Right lung (tissue), 5 donors: ENCODE results near the gene ELSPBP1. TPM values are rescaled to one million over a fixed set of nuclear protein-coding genes. Genes with fewer than 3 reads are reported as not detected.
"Not testable (repeated sequence)": the region's sequence is repeated elsewhere in the genome, so short reads cannot be mapped to it uniquely, and the experiment has no call there.

Experiments used
- DNase-seq, 2 donors: peaks; one replicate each; pipeline ENCODE4 v3.0.0-alpha.2; 2013
- polyA plus RNA-seq, 5 donors: library from polyadenylated mRNA; unstranded; fragments of 120-200 nt; gene quantifications; one replicate each; pipeline versions ENCODE4 v1.2.1 to v1.2.3, GENCODE V29; 2013; ENCODE audit warnings: inconsistent platforms in 1 of 5, low replicate concordance in 1 of 5; ENCODE audit not compliant: insufficient read length in 5 of 5, insufficient read depth in 1 of 5

The ELSPBP1 gene
- polyA plus RNA-seq, 5 donors, result not detected

DNA sequence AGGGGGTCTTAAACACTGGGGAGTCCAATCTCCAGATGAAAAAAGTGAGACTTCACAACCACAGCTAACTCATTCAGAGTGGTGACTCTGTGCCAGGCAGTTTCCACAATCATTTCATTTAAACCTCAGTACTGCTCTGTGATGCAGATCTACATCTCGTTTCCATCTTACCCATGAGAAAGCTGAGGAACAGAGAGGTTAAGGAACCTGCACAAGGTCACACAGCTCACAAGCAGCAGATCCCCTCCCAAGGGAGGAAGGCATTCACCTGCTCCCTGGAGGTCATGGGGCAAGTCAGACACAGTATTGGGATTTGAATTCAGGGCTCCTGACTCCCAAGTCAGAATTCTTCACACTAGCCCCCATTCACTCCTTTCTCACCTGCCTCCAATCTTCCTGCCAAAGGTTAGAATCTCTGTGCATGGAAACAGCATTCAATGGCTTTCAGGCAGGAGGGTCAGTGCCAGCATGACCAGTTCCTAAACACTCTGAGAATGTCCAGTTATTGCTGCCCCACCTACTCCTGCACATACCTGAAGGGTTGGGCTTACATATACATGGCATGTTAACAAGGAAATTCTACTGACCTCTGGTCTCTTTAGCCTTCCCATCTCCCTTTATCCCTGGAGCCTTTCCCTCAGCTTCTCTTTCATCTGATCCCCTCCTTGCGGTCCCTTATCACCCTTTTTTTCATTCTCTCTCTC is 47.6 kb downstream of the ELSPBP1 start:
- no peak for DNase-seq

DNA sequence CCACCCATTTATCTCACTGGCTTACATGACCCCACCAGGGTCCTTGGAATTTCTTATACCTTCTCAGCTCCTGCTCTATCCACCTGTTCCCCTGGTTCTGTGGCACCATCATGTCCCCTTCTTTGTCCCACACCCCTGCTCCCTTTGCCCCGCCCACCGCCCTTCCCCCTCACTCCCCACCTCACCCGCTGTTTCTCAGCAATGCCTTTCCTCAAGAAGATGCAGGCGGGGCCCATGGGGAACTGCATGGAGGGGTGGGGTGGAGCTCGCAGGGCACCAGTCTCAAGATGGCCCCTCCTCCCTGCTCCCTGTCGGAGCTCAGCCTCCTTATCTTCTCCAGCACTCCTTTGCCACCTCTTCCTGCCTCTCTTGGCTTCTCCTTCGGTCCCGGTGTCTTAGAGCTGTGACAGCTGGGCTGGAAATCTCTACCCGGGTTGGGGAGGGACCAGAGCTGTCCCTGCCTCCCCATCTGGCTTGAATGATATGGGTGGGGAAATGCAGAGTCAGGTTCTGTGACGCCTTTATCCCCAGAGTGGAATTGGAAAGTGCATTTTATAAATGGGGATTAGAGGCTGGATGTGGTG is 49.3 kb downstream of the ELSPBP1 start, which contains the start of gene CABP5:
CABP5 (minus strand) TSS at position 405 of the 584 bp plus-strand sequence; CDS start at position 248, 157 bp downstream.
- no peak for DNase-seq

DNA sequence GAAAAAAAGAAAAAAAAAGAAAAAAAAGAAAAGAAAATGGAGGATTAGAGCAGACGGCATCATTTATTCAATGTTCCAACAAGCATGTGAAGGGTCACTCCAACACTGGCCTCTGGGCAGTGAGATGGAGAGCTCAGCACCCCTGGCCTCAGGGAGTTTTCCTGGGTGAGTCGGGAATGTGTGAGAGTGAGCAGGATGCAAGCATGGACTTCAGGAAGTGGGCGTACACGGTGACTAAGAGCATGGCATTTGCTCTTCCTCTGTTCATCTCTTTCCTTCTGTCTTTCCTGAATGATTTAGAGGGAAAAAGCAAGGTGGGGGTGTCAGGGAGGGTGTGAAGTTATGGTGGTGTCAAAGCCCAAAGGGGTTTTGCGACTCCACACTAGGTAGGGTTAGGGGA is 50.1 kb downstream of the ELSPBP1 start:
- no peak for DNase-seq

DNA sequence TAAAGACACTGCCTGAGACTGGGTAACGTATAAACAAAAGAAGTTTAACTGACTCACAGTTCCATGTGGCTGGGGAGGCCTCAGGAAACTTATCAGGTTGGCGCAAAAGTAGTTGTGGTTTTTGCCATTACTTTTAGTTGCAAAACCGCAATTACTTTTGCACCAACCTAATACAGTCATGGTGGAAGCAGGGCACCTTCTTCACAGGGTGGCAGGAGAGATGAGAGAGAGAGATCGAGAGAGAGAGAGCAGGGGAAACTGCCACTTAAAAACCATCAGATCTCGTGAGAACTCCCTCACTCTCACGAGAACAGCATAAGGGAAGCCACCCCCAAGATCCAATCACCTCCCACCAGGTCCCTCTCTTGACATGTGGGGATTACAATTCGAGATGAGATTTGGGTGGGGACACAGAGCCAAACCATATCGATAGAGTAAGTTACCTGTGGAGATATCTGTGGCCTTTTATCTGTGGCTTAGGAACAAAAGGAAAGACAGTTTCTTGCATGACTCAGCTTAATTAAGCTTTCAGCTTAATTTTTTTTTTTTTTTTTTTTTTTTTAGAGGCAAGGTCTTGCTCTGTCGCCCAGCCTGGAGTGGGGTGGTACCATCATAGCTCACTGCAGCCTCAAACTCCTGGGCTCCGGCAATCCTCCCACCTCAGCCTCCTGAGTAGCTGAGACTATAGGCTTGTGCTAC is 57.1 kb downstream of the ELSPBP1 start:
- no peak for DNase-seq

DNA sequence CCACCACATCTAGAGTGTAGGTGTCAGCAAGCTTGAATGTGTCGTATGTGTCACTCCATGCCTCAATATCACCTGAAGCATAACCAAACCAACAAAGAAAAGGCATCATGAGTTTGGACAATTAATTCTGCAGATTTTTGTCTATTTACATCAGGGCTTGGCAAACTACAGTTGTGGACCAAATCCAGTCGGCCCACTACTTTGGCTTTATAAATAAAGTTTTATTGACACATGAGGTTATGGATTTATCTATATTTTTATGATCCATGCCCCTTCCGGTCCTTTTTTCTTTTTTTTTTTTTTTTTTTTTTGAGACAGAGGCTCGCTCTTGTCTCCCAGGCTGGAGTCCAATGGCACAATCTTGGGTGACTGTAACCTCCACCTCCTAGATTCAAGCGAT is 58.6 kb downstream of the ELSPBP1 start:
- DNase-seq, result no peak

DNA sequence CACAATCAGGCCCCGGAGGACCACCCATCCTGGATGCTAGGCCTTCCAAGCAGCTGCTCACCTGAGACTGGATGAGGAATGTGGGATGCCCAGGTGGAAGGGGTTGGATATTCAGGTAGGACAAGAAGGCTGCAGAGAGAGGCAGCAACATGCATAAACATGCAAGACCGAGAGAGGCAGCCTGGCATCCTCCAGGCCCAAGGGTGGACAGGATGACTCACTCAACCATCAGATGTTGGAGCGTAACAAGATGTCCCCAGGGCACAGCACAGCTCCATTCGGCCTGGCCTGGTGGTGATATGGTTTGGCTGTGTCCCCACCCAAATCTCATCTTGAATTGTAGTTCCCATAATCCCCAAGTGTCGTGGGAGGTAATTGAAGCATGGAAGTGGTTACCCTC is 59.4 kb downstream of the ELSPBP1 start:
- no peak for DNase-seq

DNA sequence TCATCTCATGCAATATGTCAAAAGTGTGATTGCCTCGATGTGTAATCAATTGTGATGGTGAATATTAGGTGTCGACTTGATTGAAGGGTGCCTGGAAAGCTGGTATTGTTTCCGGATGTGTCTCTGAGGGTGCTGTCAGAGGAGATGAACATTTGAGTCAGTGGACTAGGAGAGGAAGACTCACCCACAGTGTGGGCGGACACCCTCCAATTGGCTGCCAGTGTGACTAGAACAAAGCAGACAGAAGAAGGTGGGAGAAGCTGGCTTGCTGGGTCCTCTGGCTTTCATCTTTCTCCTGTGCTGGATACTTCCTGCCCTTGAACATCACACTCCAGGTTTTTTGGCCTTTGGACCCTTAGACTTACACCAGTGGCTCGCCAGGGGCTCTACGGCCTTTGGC is 64.9 kb downstream of the ELSPBP1 start:
- no peak for DNase-seq

DNA sequence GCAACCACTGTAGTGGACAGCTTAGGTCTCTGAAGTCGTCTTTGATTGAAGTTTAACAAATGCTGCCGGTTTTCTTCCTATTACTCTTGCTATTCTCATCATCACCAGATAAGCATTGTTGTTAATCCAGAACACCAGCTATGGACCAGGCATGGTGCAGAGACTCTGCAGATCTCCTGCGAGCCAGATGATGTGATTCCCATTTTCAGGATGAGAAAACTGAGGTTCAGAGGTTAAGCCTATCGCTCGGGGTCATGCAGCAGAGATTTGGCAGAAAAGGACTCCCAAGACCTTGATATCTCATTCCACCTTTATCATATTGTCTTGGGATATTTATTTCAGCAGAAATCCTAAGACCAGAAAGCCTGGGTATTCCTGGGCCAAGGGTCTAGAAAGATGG is 65.9 kb downstream of the ELSPBP1 start:
- DNase-seq, result no peak

DNA sequence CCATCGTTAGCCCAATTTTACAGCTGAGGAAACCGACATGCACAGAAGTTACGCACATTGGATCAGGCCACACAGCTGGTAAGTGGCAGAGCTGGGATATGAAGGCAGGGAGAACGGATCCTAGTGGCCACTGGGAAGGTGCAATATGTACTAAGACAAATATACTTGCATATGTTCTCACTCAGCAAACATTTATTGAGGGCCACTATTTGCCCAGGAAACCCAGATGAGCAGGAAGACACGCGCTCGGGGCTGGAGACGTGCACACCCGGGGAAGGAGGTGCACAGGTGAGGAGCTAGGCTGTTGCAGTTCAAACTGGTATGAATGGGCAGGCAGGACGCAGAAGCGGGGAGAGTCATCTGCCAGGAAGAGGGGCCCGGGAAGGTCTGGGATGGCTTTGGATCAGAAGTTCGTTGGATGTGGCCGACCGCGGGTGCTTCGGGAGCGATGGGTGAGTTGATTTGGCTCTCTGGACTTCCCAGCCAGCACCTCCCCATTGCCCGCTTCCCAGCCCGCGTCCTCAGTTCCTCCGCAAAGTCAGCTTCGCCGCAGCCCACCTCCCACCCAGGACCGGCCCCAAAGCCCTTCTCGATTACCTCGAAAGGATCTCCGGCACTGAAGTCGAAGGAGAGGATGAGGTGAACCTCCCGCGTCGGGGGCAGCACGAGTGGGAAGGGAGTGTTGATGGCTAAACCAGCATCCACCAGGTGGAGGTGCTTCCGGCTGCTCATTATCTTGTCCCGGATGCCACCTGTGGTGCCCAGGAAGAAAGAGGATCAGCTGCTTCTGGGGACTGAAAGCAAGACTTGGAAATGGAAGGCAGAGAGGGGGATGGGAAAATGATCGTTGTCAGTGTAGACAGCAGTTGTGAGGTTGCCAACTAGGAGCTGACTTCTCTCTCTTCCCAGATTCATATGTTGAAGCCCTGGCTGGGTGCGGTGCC is 67.2 kb downstream of the ELSPBP1 start:
- DNase-seq, result no peak

DNA sequence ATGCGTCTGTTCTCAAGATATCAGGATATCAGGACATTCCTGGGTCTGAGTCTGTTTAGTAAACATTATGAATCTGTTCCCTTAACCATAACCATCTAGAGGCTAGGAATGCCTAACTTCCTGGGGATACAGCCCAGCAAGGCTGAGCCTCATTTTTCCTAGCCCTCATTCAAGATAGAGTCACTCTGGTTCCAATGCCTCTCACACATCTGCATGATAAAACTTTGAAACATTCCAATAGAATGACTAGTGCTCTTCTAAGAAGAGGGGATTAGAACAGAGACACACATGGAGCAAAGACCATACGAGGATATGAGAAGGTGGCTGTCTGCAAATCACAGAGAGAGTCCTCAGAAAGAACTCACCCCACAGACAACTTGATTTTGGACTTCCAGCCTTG is 70.1 kb downstream of the ELSPBP1 start:
- DNase-seq, result no peak

DNA sequence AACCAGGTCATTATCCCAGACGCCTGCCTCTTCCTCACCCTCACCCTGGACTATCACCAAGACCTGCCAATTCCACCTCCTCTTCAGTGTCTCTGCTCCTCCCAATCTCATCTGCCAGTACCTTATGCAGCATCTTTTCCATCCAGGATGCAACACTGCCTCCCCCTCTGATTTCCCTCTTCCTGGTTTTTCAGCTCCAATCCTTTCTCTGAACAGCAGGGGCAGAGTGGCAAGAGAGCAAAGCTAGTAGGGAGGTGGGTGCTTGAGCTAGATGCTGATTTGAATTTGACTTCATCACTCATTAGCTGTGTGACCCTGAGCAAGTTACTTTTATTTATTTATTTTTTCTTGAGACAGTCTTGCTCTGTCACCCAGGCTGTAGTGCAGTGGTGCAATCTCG is 75.0 kb downstream of the ELSPBP1 start:
- DNase-seq, result no peak

DNA sequence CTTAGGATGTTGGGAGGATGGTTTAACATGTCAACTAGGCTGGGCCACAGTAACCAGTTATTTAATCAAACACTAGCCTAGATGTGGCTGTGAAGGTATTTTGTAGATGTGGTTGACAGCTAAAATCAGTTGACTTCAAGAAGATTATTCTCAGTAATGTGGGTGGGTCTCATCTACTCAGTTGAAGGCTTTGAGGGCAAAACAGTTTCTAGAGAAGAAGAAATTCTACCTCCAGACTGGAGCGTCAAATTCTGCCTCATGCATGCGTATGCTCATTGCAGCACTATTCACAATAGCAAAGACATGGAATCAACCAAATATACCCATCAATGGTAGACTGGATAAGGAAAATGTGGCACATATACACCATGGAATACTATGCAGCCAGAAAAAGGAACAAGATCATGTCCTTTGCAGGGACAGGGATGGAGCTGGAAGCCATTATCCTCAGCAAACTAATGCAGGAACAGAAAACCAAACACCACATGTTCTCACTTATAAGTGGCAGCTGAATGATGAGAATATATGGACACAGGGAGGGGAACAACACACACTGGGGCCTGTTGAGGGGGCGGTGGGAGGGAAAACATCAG is 75.8 kb downstream of the ELSPBP1 start:
- DNase-seq, result not testable (repeated sequence)

Other genes with a start within 250 kb of the ELSPBP1 start
- gene NOP53, start 249.1 kb upstream of the ELSPBP1 start, polyA plus RNA-seq, result 100 to 1,000 TPM; 393 to 541 (median 463) TPM
- 100 to 1,000 TPM; 176 to 307 (median 209) TPM for gene SELENOW, start 215.9 kb upstream of the ELSPBP1 start, polyA plus RNA-seq
- not detected for gene TPRX1, start 190.1 kb upstream of the ELSPBP1 start, polyA plus RNA-seq
- under 1 TPM in 4 of 5 donors, not detected in 1; 0.04 to 0.16 (median 0.09) TPM for gene CRX, start 172.7 kb upstream of the ELSPBP1 start, polyA plus RNA-seq
- gene TPRX2, start 135.4 kb upstream of the ELSPBP1 start, polyA plus RNA-seq, result not detected
- gene SULT2A1, start 108.3 kb upstream of the ELSPBP1 start, polyA plus RNA-seq, result under 1 TPM in 3 of 5 donors, not detected in 2; 0.10 to 0.35 (median 0.10) TPM
- not detected for gene BSPH1, start 2.5 kb upstream of the ELSPBP1 start, polyA plus RNA-seq
- not detected for gene CABP5, start 49.4 kb downstream of the ELSPBP1 start, polyA plus RNA-seq
- 10 to 100 TPM in 1 of 5 donors, 1 to 10 TPM in 4; 5.0 to 11.6 (median 6.0) TPM for gene PLA2G4C, start 116.2 kb downstream of the ELSPBP1 start, polyA plus RNA-seq
- gene LIG1, start 175.7 kb downstream of the ELSPBP1 start, polyA plus RNA-seq, result 10 to 100 TPM; 56.9 to 71.4 (median 63.0) TPM
- 10 to 100 TPM in 3 of 5 donors, 1 to 10 TPM in 2; 7.7 to 11.5 (median 10.6) TPM for gene ZSWIM9, start 176.0 kb downstream of the ELSPBP1 start, polyA plus RNA-seq